Activated CD4-positive, alpha-beta memory T cell treated with anti-CD3 and anti-CD28 coated beads for 36 hours (primary cell): ENCODE measurements around the gene ZNF611. TPM values are rescaled to one million over a fixed set of nuclear protein-coding genes. Genes with fewer than 3 reads are reported as not detected.
A peak's percentile ranks its signal among the peaks of the same experiment; 100 is the strongest.
"Not testable (repeated sequence)": the region's sequence is repeated elsewhere in the genome, so short reads cannot be mapped to it uniquely, and the experiment has no call there.

Experiments used
- CTCF ChIA-PET: fragments of 350-600 bp; sonication (Branson Sonifier 250); formaldehyde crosslinking; loops from one replicate; lab custom pipeline; 2021; ENCODE audit warnings: antibody characterized with exemption, inconsistent platforms; lab: Charles Lee
- POLR2A ChIA-PET: fragments of 350-600 bp; sonication (Branson Sonifier 250); formaldehyde crosslinking; loops from one replicate; lab custom pipeline; 2021; ENCODE audit warnings: antibody characterized with exemption; lab: Charles Lee
- DNase-seq: peaks from one replicate; pipeline ENCODE4 v3.0.0-alpha.2; 2020
- H3K27ac Mint-ChIP-seq: one replicate; pipeline ENCODE4 v1.8.0; 2021; ENCODE audit warnings: mixed read lengths
- H3K27me3 Mint-ChIP-seq: one replicate; pipeline ENCODE4 v1.8.0; 2021; ENCODE audit warnings: mixed read lengths
- H3K36me3 Mint-ChIP-seq: one replicate; pipeline ENCODE4 v1.8.0; 2021; ENCODE audit warnings: mixed read lengths
- H3K4me1 Mint-ChIP-seq: one replicate; pipeline ENCODE4 v1.8.0; 2021; ENCODE audit warnings: low read depth, mixed read lengths
- H3K4me3 Mint-ChIP-seq: one replicate; pipeline ENCODE4 v1.8.0; 2021; ENCODE audit warnings: mild to moderate bottlenecking, mixed read lengths
- H3K9me3 Mint-ChIP-seq: one replicate; pipeline ENCODE4 v1.8.0; 2021; ENCODE audit warnings: mixed read lengths
- intact Hi-C: fragments of 100-400 bp; cut with micrococcal nuclease; formaldehyde crosslinking; loops from one replicate; pipeline ENCODE4 v1.15.1; 2023
- total RNA-seq, 2 experiments: library from RNA; stranded (reverse); gene quantifications; one replicate each; pipeline ENCODE4 v1.2.3, GENCODE V29; 2021

The ZNF611 gene
- total RNA-seq, 2 experiments from 2014 or later = 17.9 to 20.3 TPM

DNA sequence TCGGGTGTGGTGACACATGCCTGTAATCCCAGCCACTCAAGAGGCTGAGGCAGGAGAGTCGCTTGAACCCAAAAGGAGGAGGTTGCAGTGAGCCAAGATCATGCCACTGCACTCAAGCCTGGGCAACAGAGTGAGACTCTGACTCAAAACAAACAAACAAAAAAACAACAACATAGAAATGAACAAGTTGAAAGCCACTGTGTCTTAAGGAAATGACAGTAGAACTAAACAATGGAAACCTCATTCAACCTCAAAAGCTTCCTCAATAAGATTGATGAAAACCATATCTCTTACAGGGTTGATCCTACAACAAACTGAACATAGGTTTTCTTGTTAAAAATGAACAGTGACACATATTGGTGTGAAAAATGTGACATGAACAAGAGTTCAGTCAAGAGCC, 21.8 kb downstream of the ZNF611 start:
- H3K4me3 Mint-ChIP-seq, intact Hi-C loops, POLR2A ChIA-PET, DNase-seq, H3K27ac Mint-ChIP-seq, H3K27me3 Mint-ChIP-seq: not testable (repeated sequence)
- Mint-ChIP-seq H3K36me3 (peaks cover 72% of the 10 kb centered on the region), H3K9me3 (peaks cover 30% of the 10 kb centered on the region), H3K4me1 (peaks cover 23% of the 10 kb centered on the region)
- CTCF ChIA-PET = interaction anchor here (0.6 kb wide), 1 partner anchor 14 kb away, joined by 3 read pairs; no protein-coding TSS in a partner anchor

DNA sequence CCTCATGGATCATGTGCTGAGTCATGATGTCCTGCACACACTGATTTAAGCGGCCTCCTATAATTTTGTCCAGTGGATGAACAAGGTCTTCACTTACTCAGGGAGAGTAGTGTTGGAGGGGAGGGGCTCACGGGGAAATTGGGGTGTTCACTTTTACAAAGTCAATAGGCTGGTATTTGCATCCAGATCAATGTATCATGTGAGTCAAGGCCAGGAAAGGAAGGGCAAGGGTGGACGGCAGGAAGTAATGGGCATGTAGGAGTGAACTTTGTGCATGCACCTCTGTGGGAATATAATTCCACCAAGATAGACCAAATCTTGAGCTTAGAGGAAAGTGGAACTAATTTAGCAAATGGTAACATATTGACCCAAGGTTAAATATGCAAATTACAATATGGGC, 23.2 kb downstream of the ZNF611 start:
- H3K4me3 Mint-ChIP-seq, H3K27ac Mint-ChIP-seq, CTCF ChIA-PET, H3K27me3 Mint-ChIP-seq, POLR2A ChIA-PET, DNase-seq, intact Hi-C loops: not testable (repeated sequence)
- Mint-ChIP-seq H3K9me3 (peaks cover 39% of the 10 kb centered on the region), H3K4me1 (peaks cover 17% of the 10 kb centered on the region), H3K36me3 (peaks cover 78% of the 10 kb centered on the region)

DNA sequence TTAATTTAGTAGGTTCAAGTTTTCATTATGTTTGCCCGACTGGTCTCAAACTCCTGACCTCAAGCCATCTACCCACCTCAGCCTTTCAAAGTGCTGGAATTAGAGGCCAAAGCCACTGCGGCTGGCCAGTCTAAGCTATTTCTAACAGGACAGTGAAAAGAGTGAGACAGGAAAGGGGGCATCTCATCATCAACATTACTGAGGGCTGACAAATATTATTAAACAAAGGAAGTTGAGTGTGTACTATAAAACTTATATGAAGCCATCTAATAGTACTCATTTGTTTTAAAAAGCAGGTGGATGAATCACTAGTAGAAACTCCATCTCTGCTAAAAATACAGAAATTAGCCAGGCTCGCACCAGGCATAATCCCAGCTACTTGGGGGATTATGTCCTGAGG, 24.3 kb downstream of the ZNF611 start:
- intact Hi-C loops = no loop called here
- H3K27me3 Mint-ChIP-seq = no peaks in the 10 kb centered on the region
- peaks cover 84% of the 10 kb centered on the region for H3K36me3 Mint-ChIP-seq
- no peak for DNase-seq
- peaks cover 50% of the 10 kb centered on the region for H3K9me3 Mint-ChIP-seq
- POLR2A ChIA-PET = interaction anchor here (0.7 kb wide), 1 partner anchor 51 kb away, joined by 4 read pairs; no protein-coding TSS in a partner anchor
- no peak overlapping the region for H3K27ac Mint-ChIP-seq
- H3K4me1 Mint-ChIP-seq = peaks cover 5% of the 10 kb centered on the region
- CTCF ChIA-PET = no interaction called here
- H3K4me3 Mint-ChIP-seq = no peak overlapping the region

DNA sequence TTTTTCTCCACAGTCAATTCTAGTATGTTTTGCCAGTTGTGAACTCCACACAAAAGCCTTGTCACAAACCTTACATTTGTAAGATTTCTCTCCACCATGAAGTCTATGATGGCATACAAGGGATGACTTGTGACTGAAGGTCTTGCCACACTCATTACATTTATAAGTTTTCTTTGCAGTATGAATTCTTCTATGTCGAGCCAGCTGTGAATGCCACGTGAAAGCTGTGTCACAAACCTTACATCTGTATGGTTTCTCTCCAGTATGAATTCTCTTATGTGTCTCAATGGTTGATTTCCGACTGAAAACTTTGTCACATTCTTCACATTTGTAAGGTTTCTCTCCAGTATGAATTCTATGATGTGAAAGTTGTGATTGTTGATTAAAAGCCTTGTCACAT, 29.2 kb downstream of the ZNF611 start:
- H3K4me3 Mint-ChIP-seq, POLR2A ChIA-PET, H3K27me3 Mint-ChIP-seq, DNase-seq, CTCF ChIA-PET, H3K4me1 Mint-ChIP-seq, H3K27ac Mint-ChIP-seq, intact Hi-C loops: not testable (repeated sequence)
- Mint-ChIP-seq H3K9me3 (peaks cover 80% of the 10 kb centered on the region), H3K36me3 (peaks cover 74% of the 10 kb centered on the region)

DNA sequence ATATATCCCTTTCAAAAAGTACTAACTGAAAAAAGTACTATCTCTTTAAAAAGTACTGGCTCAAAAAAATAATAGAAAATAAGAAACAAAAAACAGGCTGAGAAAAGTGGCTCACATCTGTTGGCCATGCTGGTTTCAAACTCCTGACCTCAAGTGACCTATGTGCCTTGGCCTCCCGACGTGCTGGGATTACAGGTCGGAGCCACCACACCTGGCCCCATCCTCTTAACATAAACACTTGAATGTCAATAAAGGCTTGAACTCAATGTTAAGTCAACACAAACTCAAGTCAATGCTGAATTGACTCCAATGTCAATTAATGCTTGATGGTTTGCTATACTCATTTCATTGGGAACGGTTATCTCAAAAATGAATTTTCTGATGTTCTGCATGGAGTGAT, 30.9 kb downstream of the ZNF611 start:
- Mint-ChIP-seq H3K27me3 (no peaks in the 10 kb centered on the region), H3K27ac (no peak overlapping the region), H3K4me3 (no peak overlapping the region), H3K9me3 (peaks cover 80% of the 10 kb centered on the region), H3K4me1 (no peaks in the 10 kb centered on the region), H3K36me3 (peaks cover 64% of the 10 kb centered on the region)
- intact Hi-C loops = no loop called here
- no peak for DNase-seq
- CTCF ChIA-PET = no interaction called here
- POLR2A ChIA-PET = no interaction called here

DNA sequence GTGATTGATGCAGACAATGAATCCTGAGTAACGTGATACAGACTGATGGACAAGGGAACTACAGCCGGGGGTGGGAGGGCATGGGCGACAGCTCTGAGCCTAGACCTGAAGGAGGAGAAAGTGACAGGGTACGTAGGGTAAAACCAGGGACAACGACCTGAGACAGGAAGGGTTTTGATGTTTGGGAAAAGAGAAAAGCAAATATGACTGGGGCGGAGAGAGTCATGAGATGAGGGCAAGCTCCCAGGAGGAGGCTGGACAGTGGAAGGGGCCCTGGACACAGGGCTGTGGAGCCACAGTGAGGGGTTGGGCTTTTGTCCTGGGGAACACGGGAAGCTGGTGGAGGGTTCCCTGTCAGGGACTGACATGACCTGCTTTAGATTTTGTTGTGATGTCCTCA, 34.2 kb downstream of the ZNF611 start:
- ChIA-PET POLR2A (interaction anchor here (0.7 kb wide), 1 partner anchor 1115 kb away, joined by 3 read pairs; no protein-coding TSS in a partner anchor), CTCF (interaction anchor here (0.5 kb wide), 1 partner anchor 15 kb away, joined by 4 read pairs; no protein-coding TSS in a partner anchor)
- Mint-ChIP-seq H3K27ac (no peak overlapping the region), H3K27me3 (no peaks in the 10 kb centered on the region), H3K9me3 (peaks cover 59% of the 10 kb centered on the region), H3K36me3 (peaks cover 34% of the 10 kb centered on the region), H3K4me3 (no peak overlapping the region), H3K4me1 (no peaks in the 10 kb centered on the region)
- intact Hi-C loops = no loop called here
- DNase-seq = no peak

DNA sequence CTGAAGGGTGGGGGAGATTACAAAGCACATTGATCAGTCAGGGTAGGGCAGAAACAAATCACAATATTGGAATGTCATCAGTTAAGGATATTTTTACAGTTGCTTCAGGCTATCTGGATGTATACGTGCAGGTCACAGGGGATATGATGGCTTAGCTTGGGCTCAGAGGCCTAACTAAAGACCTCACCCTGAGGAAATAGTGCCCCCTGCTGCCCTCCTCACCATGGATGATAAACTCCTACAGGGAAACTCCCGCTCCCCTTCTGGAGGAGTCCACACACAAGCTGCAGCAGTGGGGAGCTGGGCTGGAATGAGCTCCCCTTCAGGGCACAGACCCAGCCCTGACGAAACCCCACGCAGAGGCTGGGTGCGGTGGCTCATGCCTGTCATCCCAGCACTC, 35.3 kb downstream of the ZNF611 start:
- POLR2A ChIA-PET, CTCF ChIA-PET, H3K27ac Mint-ChIP-seq, intact Hi-C loops, H3K27me3 Mint-ChIP-seq, H3K4me1 Mint-ChIP-seq, H3K4me3 Mint-ChIP-seq: not testable (repeated sequence)
- peaks cover 23% of the 10 kb centered on the region for H3K36me3 Mint-ChIP-seq
- peaks cover 48% of the 10 kb centered on the region for H3K9me3 Mint-ChIP-seq
- DNase-seq = peak; percentile 26

DNA sequence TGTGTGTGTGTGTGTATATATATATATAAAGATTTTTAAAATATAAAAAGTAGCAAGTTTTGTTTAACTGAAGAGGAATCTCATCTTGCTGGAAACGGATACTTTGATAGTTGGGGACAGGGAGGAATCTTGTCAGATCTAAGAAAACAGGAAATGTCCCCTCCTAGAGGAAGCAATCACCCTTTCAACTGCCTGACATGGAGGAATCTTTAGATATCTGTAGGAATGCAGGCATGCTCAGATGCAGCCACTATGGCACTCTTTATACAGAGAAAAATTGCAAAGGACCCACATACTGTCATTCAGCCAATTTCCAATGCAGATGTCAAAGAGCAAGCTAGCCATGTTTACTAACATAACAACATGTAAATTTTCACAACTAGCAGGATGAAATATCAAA, 38.8 kb downstream of the ZNF611 start:
- H3K4me1 Mint-ChIP-seq = peaks cover 1% of the 10 kb centered on the region
- no peak overlapping the region for H3K27ac Mint-ChIP-seq
- peaks cover 21% of the 10 kb centered on the region for H3K9me3 Mint-ChIP-seq
- H3K36me3 Mint-ChIP-seq = peaks cover 7% of the 10 kb centered on the region
- intact Hi-C loops = no loop called here
- DNase-seq = no peak
- ChIA-PET POLR2A (no interaction called here), CTCF (no interaction called here)
- H3K4me3 Mint-ChIP-seq = no peak overlapping the region
- no peaks in the 10 kb centered on the region for H3K27me3 Mint-ChIP-seq

DNA sequence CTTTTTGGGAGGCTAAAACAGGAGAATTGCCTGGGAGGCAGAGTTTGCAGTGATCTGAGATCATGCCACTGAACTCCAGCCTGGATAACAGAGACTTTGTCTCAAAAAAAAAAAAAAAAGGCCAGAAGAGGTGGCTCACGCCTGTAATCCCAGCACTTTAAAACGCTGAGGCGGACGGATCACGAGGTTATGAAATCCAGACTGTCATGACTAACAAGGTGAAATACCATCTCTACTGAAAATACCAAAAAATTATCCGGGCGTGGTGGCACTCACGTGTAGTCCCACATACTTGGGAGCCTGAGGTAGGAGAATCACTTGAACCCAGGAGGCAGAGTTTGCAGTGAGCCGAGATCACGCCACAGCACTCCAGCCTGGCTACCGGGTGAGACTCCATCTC, 39.9 kb downstream of the ZNF611 start:
- ChIA-PET POLR2A (no interaction called here), CTCF (no interaction called here)
- H3K27me3 Mint-ChIP-seq = no peaks in the 10 kb centered on the region
- no peak overlapping the region for H3K4me3 Mint-ChIP-seq
- no peak for DNase-seq
- no peak overlapping the region for H3K27ac Mint-ChIP-seq
- peaks cover 6% of the 10 kb centered on the region for H3K36me3 Mint-ChIP-seq
- peaks cover 13% of the 10 kb centered on the region for H3K9me3 Mint-ChIP-seq
- H3K4me1 Mint-ChIP-seq = peaks cover 7% of the 10 kb centered on the region
- intact Hi-C loops = no loop called here

DNA sequence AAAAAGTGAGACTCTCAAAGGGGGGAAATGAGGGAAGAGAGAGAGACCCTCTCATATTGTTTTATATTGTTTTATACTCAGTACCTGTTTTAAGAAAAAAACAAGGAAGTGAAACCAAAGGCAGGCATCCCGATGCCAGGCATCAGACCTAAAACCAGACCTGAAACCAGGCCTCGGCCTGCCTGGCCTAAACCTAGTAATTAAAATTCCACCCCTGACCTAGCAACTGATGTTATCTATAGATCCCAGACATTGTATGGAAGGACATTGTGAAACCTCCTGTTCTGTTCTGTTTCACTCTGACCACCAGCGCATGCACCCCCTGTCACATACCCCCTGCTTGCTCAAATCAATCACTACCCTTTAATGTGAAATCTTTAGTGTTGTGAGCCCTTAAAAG, 40.6 kb downstream of the ZNF611 start:
- intact Hi-C loops, POLR2A ChIA-PET, DNase-seq, H3K36me3 Mint-ChIP-seq, CTCF ChIA-PET, H3K27me3 Mint-ChIP-seq, H3K27ac Mint-ChIP-seq, H3K4me3 Mint-ChIP-seq: not testable (repeated sequence)
- H3K4me1 Mint-ChIP-seq = peaks cover 11% of the 10 kb centered on the region
- peaks cover 10% of the 10 kb centered on the region for H3K9me3 Mint-ChIP-seq

DNA sequence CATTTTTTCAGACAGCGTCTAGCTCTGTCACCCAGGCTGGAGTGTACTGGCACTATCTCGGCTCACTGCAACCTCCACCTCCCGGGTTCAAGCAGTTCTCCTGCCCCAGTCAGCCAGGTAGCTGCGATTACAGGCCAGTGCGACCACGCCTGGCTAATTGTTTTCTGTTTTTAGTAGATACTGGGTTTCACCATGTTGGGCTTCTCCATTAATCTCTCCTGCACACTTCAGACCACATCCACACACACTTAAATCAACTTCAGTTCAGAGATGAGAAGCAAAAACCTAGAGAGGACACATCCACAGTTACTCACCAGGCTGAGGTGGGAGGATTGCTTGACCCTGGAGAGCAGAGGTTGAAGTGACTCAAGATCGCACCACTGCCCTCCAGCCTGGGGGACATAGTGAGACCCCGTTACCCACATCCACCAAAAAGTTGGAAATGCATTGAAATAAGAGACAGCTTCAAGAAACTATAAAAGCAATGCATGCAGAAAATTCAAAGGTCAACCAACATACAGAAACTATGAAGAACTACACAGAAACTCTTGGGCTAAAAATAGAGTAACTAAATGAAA, 42.3 kb downstream of the ZNF611 start:
- peaks cover 24% of the 10 kb centered on the region for H3K4me1 Mint-ChIP-seq
- peaks cover 7% of the 10 kb centered on the region for H3K36me3 Mint-ChIP-seq
- no peak overlapping the region for H3K4me3 Mint-ChIP-seq
- ChIA-PET POLR2A (no interaction called here), CTCF (no interaction called here)
- H3K9me3 Mint-ChIP-seq = no peaks in the 10 kb centered on the region
- H3K27me3 Mint-ChIP-seq = no peaks in the 10 kb centered on the region
- intact Hi-C loops = no loop called here
- H3K27ac Mint-ChIP-seq = no peak overlapping the region
- DNase-seq = no peak

DNA sequence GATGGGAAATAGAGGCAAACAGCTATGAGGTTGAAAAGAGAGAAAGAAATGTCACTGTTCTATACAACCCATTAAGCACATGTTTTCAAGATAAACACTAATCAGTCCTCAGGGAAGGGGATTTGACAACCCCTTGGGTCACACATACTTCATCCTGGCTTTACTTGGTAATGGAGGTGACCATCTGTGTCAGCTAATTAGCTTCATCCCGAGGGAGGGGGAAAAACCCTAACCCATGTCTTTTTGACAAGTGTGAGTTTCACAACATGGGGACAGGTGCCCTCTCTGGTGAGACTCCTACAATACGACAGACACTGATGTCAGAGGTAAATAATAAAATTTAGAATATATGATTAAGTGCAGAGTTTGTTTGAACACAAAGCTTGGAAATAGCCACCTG, 43.1 kb downstream of the ZNF611 start:
- H3K27ac Mint-ChIP-seq = no peak overlapping the region
- no peaks in the 10 kb centered on the region for H3K9me3 Mint-ChIP-seq
- H3K4me1 Mint-ChIP-seq = peaks cover 24% of the 10 kb centered on the region
- no peak for DNase-seq
- POLR2A ChIA-PET = no interaction called here
- intact Hi-C loops = loop anchor here (2.0 kb wide), 1 partner anchor 53 kb away; the partner anchor contains the start of gene ZNF83
- peaks cover 7% of the 10 kb centered on the region for H3K36me3 Mint-ChIP-seq
- H3K4me3 Mint-ChIP-seq = no peak overlapping the region
- H3K27me3 Mint-ChIP-seq = no peaks in the 10 kb centered on the region
- CTCF ChIA-PET = no interaction called here

DNA sequence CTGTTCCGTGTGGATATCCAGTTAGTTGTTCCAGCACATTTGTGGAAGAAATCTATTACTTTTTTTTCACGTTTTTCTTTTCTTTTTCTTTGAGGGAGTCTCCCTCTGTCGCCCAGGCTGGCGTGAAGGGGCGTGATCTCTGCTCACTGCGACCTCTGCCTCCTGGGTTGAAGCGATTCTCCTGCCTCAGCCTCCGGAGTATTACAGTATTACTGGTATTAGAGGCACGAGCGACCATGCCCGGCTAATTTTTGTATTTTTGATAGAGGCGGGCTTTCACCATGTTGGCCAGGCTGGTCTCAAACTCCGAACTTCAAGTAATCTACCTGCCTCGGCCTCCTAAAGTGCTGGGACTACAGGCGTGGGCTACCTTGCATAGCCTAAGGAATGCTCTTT, 43.6 kb downstream of the ZNF611 start:
- CTCF ChIA-PET = no interaction called here
- POLR2A ChIA-PET = no interaction called here
- Mint-ChIP-seq H3K36me3 (peaks cover 7% of the 10 kb centered on the region), H3K9me3 (no peaks in the 10 kb centered on the region), H3K4me3 (peak overlapping the region; percentile 96), H3K27me3 (no peaks in the 10 kb centered on the region), H3K4me1 (peaks cover 24% of the 10 kb centered on the region), H3K27ac (peak overlapping the region; percentile 88)
- DNase-seq = no peak
- intact Hi-C loops = loop anchor here (2.0 kb wide), 1 partner anchor 52 kb away; the partner anchor contains the start of gene ZNF83
